Prostate gland (tissue), 2 donors: ENCODE data around the gene MASP1.

Experiments used
- POLR2A ChIP-seq: fragments of 450-650 bp; IDR thresholded peaks from one replicate; pipeline ENCODE4 v1.6.1; 2016; ENCODE audit warnings: antibody characterized with exemption, mild to moderate bottlenecking
- POLR2AphosphoS5 ChIP-seq: sonication (generic); formaldehyde crosslinking; IDR thresholded peaks from one replicate; pipeline ENCODE4 v1.6.1; 2017; ENCODE audit warnings: antibody characterized with exemption
- TF ChIP-seq, protein P1 (sequence below), 4 experiments: fragments of 200-600 bp in 2 of 4; fragments of 450-650 bp in 2 of 4; sonication (generic) in 2 of 4; IDR thresholded peaks; 1 replicate in 3 of 4; 2 replicates in 1 of 4; pipeline ENCODE4 v1.5.1; 2016 to 2019; ENCODE audit warnings: antibody characterized with exemption in 4 of 4, mild to moderate bottlenecking in 2 of 4, moderate library complexity in 2 of 4

GRCh38 chr3:187323091-187323490 is 31.6 kb upstream of the MASP1 start:
- TF ChIP-seq, protein P1, sequence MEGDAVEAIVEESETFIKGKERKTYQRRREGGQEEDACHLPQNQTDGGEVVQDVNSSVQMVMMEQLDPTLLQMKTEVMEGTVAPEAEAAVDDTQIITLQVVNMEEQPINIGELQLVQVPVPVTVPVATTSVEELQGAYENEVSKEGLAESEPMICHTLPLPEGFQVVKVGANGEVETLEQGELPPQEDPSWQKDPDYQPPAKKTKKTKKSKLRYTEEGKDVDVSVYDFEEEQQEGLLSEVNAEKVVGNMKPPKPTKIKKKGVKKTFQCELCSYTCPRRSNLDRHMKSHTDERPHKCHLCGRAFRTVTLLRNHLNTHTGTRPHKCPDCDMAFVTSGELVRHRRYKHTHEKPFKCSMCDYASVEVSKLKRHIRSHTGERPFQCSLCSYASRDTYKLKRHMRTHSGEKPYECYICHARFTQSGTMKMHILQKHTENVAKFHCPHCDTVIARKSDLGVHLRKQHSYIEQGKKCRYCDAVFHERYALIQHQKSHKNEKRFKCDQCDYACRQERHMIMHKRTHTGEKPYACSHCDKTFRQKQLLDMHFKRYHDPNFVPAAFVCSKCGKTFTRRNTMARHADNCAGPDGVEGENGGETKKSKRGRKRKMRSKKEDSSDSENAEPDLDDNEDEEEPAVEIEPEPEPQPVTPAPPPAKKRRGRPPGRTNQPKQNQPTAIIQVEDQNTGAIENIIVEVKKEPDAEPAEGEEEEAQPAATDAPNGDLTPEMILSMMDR (IDR thresholded peaks at IDR 0.05), result no peak
- TF ChIP-seq POLR2A (no peak), POLR2AphosphoS5 (no peak)
